GM12891 (cell line): ENCODE measurements around the gene CACYBP.

Source experiments
- DNase-seq: peaks from one replicate; pipeline ENCODE4 v3.0.0; 2011; ENCODE audit warnings: low spot score; ENCODE audit not compliant: insufficient read length
- FAIRE-seq: peaks from 2 replicates; lab custom pipeline; 2011; peaks lifted over from hg19 to GRCh38; lab: Jason Lieb, UNC
- PAX5 ChIP-seq: IDR thresholded peaks from 2 replicates; pipeline ENCODE4 v1.6.1; 2011; ENCODE audit warnings: low read length, moderate library complexity, mild to moderate bottlenecking; ENCODE audit not compliant: insufficient read depth, severe bottlenecking
- POLR2A ChIP-seq: IDR thresholded peaks from 2 replicates; pipeline ENCODE4 v1.6.1; 2011; ENCODE audit warnings: low read depth, low read length, control low read depth
- POLR2AphosphoS5 ChIP-seq: IDR thresholded peaks from 2 replicates; pipeline ENCODE4 v1.6.1; 2011; ENCODE audit warnings: low read depth, low read length, control low read depth
- POU2F2 ChIP-seq: IDR thresholded peaks from 2 replicates; pipeline ENCODE4 v1.6.1; 2011; ENCODE audit warnings: low read depth, mild to moderate bottlenecking, control low read depth, low read length, moderate library complexity
- SPI1 ChIP-seq: IDR thresholded peaks from 2 replicates; pipeline ENCODE4 v1.6.1; 2011; ENCODE audit warnings: low read depth, low read length, control low read depth
- TAF1 ChIP-seq: IDR thresholded peaks from 2 replicates; pipeline ENCODE4 v1.6.1; 2011; ENCODE audit warnings: low read depth, low read length, control low read depth

The CACYBP gene

DNA sequence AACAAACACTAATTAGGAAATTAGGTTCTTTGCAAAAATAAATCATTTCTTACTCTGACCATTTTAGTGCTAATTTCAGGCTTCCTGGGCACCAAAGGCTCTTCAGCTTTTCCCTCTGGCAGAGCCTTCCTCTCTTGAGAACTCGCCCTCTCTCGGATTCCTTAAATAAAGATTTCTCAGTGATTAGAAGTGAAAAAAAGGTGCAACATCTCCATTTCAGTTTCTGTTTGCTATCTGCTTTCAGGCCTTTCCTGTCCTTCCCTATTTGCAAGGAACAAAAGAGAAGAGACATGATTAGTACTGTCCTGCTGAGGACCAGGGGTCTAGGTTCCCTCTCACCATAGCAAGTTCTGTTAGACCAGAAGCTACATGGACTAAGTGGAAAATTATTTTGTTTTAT lies 27.8 kb upstream of the CACYBP start:
- no peak for TF ChIP-seq TAF1
- TF ChIP-seq PAX5 = no peak
- TF ChIP-seq SPI1 = no peak
- TF ChIP-seq POLR2AphosphoS5 = no peak
- TF ChIP-seq POLR2A = no peak
- no peak for TF ChIP-seq POU2F2
- no peak for FAIRE-seq
- DNase-seq = no peak

DNA sequence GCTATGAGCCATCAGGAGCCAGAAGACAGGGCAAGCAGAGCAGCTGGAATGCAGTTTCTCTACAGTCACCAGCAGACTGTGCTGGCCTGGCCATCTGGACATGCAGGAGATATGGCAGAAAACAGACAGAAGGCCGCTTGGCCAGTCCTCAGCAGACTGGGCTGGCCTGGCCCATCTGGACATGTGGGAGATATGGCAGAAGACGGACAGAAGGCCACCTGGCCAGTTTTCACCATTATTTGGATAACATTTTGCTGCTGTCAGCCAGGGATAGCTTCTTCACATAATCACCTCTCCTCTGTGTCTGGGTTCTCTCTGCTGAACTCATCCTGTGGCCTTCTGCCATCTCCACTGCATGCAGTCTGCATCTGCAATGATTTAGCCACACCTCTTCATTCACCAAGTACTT lies 25.0 kb upstream of the CACYBP start:
- no peak for TF ChIP-seq POU2F2
- no peak for TF ChIP-seq PAX5
- no peak for TF ChIP-seq TAF1
- FAIRE-seq (no peak), DNase-seq (no peak)

DNA sequence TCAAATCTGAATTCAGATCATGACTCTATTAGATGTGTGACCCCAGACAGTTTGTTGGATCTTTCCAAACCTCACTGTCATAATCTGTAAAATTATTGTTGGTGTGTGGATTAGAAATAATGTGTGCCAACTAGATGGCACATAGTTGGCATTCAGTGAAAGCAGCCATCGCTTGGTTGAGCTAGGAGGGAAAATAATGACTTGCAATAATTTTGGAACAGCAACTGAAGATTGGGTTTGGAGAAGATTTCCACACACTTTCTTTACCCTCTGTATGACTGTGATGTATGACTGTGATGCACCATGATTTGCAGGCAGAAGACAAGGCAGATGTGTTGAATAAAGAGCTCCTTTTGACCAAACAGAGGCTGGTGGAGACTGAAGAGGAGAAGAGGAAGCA lies 24.0 kb upstream of the CACYBP start:
- TF ChIP-seq PAX5 (no peak), POLR2A (no peak), TAF1 (no peak), SPI1 (no peak)
- no peak for FAIRE-seq
- no peak for DNase-seq

DNA sequence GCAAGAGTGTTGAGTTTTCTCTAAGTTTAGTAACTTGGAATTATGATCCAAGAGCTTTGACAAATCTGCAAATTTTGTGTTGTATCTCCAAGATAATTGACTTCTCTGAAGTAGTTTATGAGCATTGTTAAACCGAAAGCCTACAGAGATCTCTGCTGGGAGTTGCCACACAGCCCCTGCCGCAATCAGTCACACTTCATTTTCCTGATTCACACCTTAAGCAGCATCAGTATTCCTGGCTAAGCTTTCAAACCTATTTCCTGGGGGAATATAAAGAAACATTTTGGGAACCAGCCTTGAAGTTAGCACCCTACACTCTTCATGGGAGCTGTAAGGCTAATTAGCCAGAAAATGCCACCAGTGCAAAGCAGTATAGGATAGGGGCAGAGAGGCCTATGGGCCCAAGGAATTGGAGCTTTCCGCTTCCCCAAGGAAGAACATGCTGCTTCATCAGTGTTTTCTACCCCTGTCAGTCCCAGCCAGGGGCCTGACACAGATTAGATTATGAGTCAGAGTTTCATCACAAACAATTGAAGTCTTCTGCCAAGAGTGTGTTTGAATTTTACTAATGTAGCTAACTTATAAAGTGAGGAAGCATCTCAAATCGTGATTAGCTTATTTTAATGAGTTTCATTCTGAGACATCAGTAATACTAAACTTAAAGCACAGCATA lies 23.2 kb upstream of the CACYBP start:
- FAIRE-seq = no peak
- TF ChIP-seq POU2F2 = no peak
- no peak for TF ChIP-seq PAX5
- TF ChIP-seq POLR2AphosphoS5 = no peak
- no peak for TF ChIP-seq TAF1
- TF ChIP-seq POLR2A = no peak
- TF ChIP-seq SPI1 = no peak
- DNase-seq = no peak

DNA sequence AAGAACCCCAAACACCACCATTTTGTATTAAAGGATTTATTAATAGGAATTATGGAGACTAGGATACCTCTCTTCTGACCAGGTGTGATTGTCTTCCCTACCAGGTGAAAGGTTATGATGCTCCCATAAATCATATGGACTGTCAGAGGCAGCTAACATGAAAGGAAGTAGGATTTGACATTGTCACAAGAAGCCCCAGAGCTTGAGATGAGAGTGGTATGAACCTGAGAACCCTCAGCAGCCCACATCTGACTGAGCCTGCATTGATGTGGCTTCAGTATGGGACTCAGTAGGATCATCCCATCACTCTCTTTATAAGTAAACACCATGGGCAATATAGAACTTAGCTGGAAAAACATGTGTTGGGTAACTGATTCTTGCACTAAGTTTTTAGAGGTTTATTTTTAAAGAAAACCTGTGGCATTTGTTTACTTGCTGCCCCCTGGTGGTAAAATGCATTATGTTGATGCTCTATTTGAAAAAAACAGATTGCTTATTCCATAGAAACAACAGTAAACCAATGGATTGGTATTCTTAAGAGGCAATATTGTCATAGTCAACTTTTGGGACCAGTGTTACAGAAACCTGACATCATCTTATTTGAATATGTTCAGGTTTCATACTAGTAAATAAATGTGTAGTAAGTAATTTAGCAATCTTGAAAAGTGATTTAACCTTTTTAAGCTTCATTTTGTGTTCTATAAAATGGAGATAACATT lies 16.6 kb upstream of the CACYBP start:
- TF ChIP-seq TAF1 (no peak), POLR2A (no peak), POU2F2 (no peak), SPI1 (no peak), PAX5 (no peak), POLR2AphosphoS5 (no peak)
- FAIRE-seq (no peak), DNase-seq (no peak)

DNA sequence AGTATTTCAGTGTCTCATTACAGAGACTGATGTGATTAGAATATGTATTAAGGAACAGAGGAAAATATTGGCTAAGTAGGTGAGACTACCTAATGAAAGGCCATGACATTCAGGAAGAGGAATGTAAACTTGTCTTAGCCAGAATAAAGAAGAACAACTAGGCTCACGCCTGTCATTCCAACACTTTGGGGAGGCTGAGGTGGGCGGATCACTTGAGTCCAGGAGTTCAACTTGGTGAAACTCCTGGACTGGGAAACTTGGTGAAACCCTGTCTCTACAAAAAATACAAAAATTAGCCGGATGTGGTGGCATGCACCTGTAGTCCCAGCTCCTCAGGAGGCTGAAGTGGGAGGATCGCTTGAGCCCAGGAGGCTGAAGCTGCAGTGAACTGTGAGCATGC lies 14.8 kb upstream of the CACYBP start:
- FAIRE-seq (no peak), DNase-seq (no peak)
- TF ChIP-seq SPI1 (no peak), PAX5 (no peak)

DNA sequence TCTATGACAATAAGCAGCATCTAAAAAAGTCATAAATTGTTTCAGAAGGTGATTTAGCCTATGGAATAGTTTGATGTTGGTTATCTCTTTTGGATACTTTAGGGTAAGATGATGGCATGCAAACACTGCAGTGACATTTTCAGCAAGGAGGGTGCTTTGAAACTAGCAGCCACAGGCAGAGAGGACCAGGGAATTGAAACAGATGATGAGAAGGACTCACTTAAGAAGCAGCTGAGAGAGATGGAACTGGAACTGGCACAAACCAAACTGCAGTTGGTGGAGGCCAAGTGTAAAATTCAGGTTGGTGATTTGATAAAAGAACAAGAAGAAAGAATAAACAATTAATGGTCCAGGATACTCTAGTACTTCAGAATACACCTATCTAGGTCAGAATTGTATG lies 11.2 kb upstream of the CACYBP start:
- TF ChIP-seq POLR2A (no peak), POLR2AphosphoS5 (no peak), TAF1 (no peak), PAX5 (no peak), SPI1 (no peak), POU2F2 (no peak)
- DNase-seq (no peak), FAIRE-seq (no peak)

DNA sequence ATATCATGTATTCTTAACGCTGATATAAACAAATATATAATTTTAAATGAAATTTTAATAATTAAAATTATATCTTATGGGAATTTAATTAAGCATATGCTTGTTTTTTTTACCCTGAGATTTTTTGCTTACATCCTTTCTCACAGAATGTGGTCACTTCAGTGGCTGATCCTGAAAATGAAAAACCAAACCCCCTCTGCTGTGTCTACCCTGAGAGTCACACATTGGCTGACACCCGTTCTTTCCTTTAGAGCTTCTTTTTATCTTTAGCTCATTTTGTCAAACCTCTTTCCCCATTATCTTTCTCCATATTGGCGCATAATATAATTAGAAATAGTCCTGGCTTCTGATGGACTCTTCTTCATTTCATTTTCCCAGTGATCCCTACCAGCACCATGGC lies 10.8 kb upstream of the CACYBP start:
- TF ChIP-seq SPI1 (no peak), POU2F2 (no peak)
- FAIRE-seq = no peak
- no peak for DNase-seq

DNA sequence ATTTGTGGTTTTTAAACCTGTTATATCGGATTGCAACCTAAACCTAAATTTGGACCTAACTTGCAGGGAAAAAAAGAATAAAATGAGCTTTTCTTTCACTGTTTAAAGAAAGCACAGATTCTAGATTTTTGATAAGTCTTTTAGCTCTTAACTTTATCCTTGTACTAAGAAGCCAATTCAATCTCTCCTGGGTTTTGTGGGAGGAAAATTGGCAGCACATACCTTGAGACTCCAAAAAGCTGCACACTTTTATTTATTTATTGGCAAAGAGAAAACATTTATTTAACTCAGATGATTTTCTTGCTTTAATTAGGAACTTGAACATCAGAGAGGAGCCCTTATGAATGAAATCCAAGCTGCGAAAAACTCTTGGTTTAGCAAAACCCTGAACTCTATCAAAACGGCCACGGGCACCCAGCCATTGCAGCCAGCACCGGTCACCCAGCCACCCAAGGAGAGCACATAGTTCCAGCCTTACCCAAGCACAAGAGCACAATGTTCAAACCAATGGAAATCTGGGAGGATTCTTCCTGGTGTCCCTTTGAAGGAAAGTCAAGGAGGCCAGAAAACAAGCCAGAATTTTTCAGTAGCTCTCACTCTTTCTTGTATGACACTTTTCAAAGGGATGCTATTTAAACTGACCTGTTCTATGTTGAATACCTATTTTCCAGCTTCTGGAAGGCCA lies 10.1 kb upstream of the CACYBP start:
- no peak for FAIRE-seq
- no peak for DNase-seq
- no peak for TF ChIP-seq POLR2AphosphoS5
- TF ChIP-seq SPI1 = no peak
- no peak for TF ChIP-seq POU2F2
- TF ChIP-seq POLR2A = no peak
- no peak for TF ChIP-seq PAX5

DNA sequence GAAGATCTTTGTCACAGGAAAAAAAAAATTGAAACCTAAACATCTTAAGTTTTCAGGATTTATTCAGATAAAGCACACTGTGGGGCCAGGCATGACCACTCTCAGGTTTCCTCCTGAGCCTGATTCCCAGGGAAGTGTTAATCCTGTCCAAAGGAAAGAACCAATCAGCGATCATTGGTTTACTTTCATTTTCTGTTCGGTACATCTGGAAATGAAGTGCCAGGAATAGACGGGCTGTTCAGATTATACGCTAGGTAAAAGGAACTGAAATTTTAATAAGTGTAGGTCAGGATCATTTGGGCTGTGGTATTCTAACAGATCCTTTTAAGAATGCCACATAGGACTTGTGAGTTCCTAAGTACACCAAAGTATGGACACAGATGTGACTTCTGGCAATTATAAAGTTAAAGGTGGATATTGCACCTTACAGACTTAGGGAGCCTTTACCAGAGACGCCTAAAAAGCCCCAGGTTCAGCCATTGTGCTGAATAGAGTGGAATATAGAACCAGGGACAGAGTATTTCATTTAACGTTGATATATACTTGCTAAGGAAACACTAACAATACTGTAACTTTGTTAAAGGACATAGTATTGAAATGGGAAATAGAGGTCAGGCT lies 9.3 kb upstream of the CACYBP start:
- DNase-seq (no peak), FAIRE-seq (no peak)
- TF ChIP-seq SPI1 = peak; percentile 75
- no peak for TF ChIP-seq POU2F2
